Activated naive CD8-positive, alpha-beta T cell treated with anti-CD3 and anti-CD28 coated beads, Interleukin-2, amount 10 ng/mL, durations not matched to agents 7 days and 5 days (primary cell): ENCODE measurements around the gene EIF2S2. TPM values are rescaled to one million over a fixed set of nuclear protein-coding genes. Genes with fewer than 3 reads are reported as not detected.

Experiments used
- ATAC-seq: fragments of 150-1000 bp; cut with Tn5 transposase; one replicate; pipeline ENCODE4 v1.10.0; 2021; ENCODE audit warnings: low read depth, moderate library complexity
- POLR2A ChIA-PET: fragments of 350-600 bp; sonication (Branson Sonifier 250); formaldehyde crosslinking; loops from one replicate; lab custom pipeline; 2021; ENCODE audit warnings: antibody characterized with exemption; lab: Charles Lee
- DNase-seq: peaks from one replicate; pipeline ENCODE4 v3.0.0; 2021
- H3K27ac Mint-ChIP-seq: one replicate; pipeline ENCODE4 v1.8.0; 2022; ENCODE audit warnings: mild to moderate bottlenecking, mixed read lengths
- H3K27me3 Mint-ChIP-seq: one replicate; pipeline ENCODE4 v1.8.0; 2022; ENCODE audit warnings: mild to moderate bottlenecking, moderate library complexity, mixed read lengths
- H3K36me3 Mint-ChIP-seq: one replicate; pipeline ENCODE4 v1.8.0; 2021; ENCODE audit warnings: mild to moderate bottlenecking, mixed read lengths
- H3K4me1 Mint-ChIP-seq: one replicate; pipeline ENCODE4 v1.8.0; 2021; ENCODE audit warnings: mixed read lengths
- H3K4me3 Mint-ChIP-seq: one replicate; pipeline ENCODE4 v1.8.0; 2022; ENCODE audit warnings: mild to moderate bottlenecking, moderate library complexity, mixed read lengths
- H3K9me3 Mint-ChIP-seq: one replicate; pipeline ENCODE4 v1.8.0; 2021; ENCODE audit warnings: mixed read lengths
- total RNA-seq, 2 experiments: library from RNA; stranded (reverse); gene quantifications; one replicate each; pipeline ENCODE4 v1.2.3, GENCODE V29; 2021

Gene EIF2S2
- total RNA-seq, 2 experiments from 2014 or later: 82.4 to 85.0 TPM

DNA sequence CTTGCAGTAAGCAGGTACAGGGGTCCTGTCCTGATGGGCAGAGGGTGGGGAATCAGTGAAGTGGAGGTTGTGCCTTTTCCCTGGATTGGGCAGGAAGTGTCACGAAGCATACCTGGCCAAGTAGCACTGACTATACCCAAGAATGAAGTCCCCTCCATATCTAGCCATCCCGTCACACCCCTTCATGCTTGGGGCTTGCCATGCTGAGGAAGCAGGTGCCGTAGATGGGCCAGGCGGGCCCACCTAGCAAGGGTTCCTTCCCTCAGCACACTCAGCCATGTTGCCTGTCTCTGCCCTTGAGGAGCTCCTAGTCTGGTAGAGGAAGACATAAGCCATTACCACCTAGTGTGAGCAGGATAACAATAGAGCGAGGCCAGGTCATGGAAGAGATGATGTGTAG is 33.5 kb downstream of the EIF2S2 start:
- no peak for DNase-seq
- ATAC-seq: no peak
- H3K4me1 Mint-ChIP-seq: peaks cover 4% of the 10 kb centered on the region
- POLR2A ChIA-PET: interaction anchor here (1.0 kb wide), 1 partner anchor 34 kb away, joined by 3 read pairs; no protein-coding TSS in a partner anchor
- H3K4me3 Mint-ChIP-seq: no peak overlapping the region
- H3K27me3 Mint-ChIP-seq: no peaks in the 10 kb centered on the region
- H3K9me3 Mint-ChIP-seq: no peaks in the 10 kb centered on the region
- no peak overlapping the region for H3K27ac Mint-ChIP-seq
- H3K36me3 Mint-ChIP-seq: peaks cover 5% of the 10 kb centered on the region

DNA sequence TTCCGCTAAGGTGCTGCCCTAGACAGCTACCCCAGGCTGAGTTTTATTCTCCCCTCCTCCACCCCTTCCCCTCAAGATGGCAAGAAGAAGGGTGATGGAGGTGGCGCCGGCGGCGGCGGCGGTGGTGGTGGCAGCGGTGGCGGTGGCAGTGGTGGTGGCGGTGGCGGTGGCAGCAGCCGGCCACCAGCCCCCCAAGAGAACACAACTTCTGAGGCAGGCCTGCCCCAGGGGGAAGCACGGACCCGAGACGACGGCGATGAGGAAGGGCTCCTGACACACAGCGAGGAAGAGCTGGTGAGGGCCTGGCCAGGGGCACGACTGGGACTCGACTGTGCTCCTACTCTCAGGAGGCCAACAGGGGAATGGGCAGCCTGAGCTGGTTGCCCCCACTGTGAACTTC is 35.1 kb downstream of the EIF2S2 start:
- H3K27me3 Mint-ChIP-seq: no peaks in the 10 kb centered on the region
- no peak overlapping the region for H3K27ac Mint-ChIP-seq
- ATAC-seq (no peak), DNase-seq (no peak)
- peaks cover 4% of the 10 kb centered on the region for H3K4me1 Mint-ChIP-seq
- H3K9me3 Mint-ChIP-seq: no peaks in the 10 kb centered on the region
- H3K4me3 Mint-ChIP-seq: no peak overlapping the region
- POLR2A ChIA-PET: interaction anchor here (0.9 kb wide), 1 partner anchor 35 kb away, joined by 3 read pairs; the partner anchor contains the start of gene EIF2S2
- peaks cover 6% of the 10 kb centered on the region for H3K36me3 Mint-ChIP-seq

DNA sequence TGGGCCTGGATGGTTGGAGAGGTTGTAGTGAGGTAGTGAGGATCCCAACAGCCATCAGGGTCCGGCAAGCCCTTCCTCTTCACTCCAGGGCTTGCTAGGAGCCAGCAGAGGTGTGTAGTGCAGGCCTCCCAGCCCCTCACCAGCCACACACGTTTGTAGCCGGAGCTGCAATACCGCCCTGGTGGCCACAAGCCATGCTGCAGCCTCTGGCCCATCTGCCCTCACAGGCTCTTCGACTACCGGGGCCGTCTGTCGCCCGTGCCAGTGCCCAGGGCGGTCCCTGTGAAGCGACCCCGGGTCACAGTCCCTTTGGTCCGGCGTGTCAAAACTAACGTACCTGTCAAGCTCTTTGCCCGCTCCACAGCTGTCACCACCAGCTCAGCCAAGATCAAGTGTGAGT is 36.4 kb downstream of the EIF2S2 start:
- peaks cover 7% of the 10 kb centered on the region for H3K4me1 Mint-ChIP-seq
- H3K9me3 Mint-ChIP-seq: no peaks in the 10 kb centered on the region
- DNase-seq (no peak), ATAC-seq (no peak)
- no peaks in the 10 kb centered on the region for H3K27me3 Mint-ChIP-seq
- POLR2A ChIA-PET: no interaction called here
- H3K4me3 Mint-ChIP-seq: no peak overlapping the region
- H3K27ac Mint-ChIP-seq: no peak overlapping the region
- H3K36me3 Mint-ChIP-seq: peaks cover 8% of the 10 kb centered on the region

DNA sequence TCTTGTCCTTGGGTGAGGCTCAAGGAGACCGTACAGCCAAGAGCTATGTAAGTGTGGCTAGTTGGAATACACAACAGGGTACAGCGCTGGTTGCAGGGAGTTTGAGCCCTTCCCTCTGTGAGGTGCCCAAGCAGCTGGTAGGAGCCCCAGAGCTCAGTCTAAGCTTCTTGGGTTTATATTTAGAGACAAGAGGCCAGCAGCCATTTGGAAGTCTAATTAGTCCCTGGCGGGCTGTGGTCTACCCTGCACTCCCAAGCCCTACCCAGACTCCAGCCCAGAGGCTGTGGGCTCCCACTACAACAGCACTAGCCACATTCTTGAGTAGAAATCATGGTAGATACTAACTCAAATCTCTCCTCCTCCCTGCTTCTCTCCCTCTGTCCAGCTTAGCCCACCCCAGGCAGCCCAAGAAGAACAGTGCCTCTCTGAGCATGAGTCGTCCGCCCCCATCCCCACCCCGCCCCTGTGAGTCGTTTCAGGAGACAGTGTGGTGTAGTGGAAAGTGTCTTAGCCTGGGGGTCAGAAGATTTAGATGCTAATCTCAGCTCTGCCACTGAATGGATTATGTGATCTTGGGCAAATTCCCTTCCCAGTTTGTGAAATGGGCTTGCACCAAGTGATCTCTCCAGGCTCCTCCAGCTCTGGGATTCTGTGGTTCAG is 37.8 kb downstream of the EIF2S2 start:
- Mint-ChIP-seq H3K27me3 (no peaks in the 10 kb centered on the region), H3K4me3 (no peak overlapping the region), H3K27ac (no peak overlapping the region), H3K36me3 (peaks cover 6% of the 10 kb centered on the region), H3K4me1 (peaks cover 9% of the 10 kb centered on the region), H3K9me3 (no peaks in the 10 kb centered on the region)
- ATAC-seq: no peak
- POLR2A ChIA-PET: interaction anchor here (1.0 kb wide), 1 partner anchor 38 kb away, joined by 5 read pairs; the partner anchor contains the start of gene EIF2S2
- no peak for DNase-seq

DNA sequence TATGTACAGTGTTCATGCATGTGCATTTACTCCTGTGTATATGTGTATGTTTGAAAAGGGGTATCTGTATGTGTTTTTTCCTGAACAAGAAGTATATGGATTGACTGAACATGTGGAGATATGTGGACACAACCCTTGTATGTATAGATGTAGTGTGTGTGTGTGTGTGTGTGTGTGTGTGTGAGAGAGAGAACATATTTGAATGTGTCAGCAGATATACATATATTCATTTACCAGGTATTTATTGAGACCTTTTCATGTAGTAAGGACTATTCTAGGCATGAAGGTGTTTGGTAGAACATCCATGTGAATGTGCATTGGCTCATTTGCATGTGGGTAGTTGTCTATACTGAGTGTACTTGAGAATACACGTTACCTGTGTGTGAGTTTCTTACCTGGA is 39.3 kb downstream of the EIF2S2 start:
- no peak for DNase-seq
- POLR2A ChIA-PET: no interaction called here
- no peak overlapping the region for H3K4me3 Mint-ChIP-seq
- no peak overlapping the region for H3K27ac Mint-ChIP-seq
- peaks cover 4% of the 10 kb centered on the region for H3K36me3 Mint-ChIP-seq
- H3K9me3 Mint-ChIP-seq: no peaks in the 10 kb centered on the region
- no peak for ATAC-seq
- H3K4me1 Mint-ChIP-seq: peaks cover 17% of the 10 kb centered on the region
- H3K27me3 Mint-ChIP-seq: no peaks in the 10 kb centered on the region

DNA sequence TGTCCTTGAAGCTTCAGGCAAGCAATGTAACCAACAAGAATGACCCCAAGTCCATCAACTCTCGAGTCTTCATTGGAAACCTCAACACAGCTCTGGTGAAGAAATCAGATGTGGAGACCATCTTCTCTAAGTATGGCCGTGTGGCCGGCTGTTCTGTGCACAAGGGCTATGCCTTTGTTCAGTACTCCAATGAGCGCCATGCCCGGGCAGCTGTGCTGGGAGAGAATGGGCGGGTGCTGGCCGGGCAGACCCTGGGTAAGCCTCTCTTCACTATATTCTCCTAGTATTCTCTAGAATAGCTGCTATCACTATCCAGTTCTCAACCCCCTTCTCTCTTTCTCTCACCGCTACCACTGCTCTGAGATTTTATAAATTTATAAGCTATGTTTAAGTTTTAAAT is 40.0 kb downstream of the EIF2S2 start:
- H3K36me3 Mint-ChIP-seq: peaks cover 4% of the 10 kb centered on the region
- POLR2A ChIA-PET: no interaction called here

DNA sequence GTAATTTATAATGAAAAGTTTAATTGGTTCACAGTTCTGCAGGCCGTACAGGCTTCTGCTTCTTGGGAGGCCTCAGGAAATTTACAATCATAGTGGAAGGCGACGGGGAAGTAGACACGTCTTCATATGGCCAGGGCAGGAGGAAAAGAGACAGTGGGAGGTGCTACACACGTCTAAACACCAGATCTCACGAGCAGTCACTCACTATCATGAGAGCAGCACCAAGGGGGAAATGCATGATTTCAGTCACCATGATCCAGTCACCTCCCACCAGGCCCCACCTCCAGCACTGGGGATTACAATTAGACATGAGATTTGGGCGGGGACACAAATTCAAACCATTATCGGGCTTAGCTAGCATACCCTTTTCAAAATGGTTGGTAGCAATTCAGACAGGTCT is 41.2 kb downstream of the EIF2S2 start:
- DNase-seq (no peak), ATAC-seq (no peak)
- Mint-ChIP-seq H3K9me3 (no peaks in the 10 kb centered on the region), H3K4me1 (peaks cover 17% of the 10 kb centered on the region), H3K27ac (no peak overlapping the region), H3K36me3 (peaks cover 4% of the 10 kb centered on the region), H3K27me3 (no peaks in the 10 kb centered on the region), H3K4me3 (no peak overlapping the region)
- POLR2A ChIA-PET: no interaction called here

More for the DNA sequence above, 40.0 kb downstream of the EIF2S2 start:
- Mint-ChIP-seq H3K27ac (no peak overlapping the region), H3K4me3 (no peak overlapping the region), H3K9me3 (no peaks in the 10 kb centered on the region), H3K27me3 (no peaks in the 10 kb centered on the region), H3K4me1 (peaks cover 17% of the 10 kb centered on the region)
- DNase-seq: no peak
- no peak for ATAC-seq

DNA sequence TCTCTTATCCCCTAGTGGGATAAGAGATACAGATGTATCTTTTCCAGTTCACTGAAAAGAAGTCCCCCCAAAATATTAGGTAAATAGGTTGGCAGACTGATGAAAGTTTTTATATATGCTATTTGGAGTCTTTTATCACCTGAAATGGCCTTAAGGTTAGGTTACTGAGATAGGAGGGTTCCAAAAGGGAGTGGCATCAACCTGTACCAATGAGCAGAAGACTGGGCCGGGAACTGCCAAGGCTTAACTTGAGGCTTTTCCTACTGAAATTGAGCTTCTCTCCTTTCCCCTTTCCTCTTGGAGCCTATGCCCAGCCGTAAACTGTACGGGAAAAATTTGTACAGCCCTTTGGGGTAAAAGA is 42.0 kb downstream of the EIF2S2 start:
- POLR2A ChIA-PET: no interaction called here
- H3K9me3 Mint-ChIP-seq: no peaks in the 10 kb centered on the region
- H3K36me3 Mint-ChIP-seq: peaks cover 5% of the 10 kb centered on the region
- peaks cover 21% of the 10 kb centered on the region for H3K4me1 Mint-ChIP-seq
- H3K27ac Mint-ChIP-seq: no peak overlapping the region
- H3K27me3 Mint-ChIP-seq: no peaks in the 10 kb centered on the region
- DNase-seq: no peak
- H3K4me3 Mint-ChIP-seq: no peak overlapping the region
- no peak for ATAC-seq

DNA sequence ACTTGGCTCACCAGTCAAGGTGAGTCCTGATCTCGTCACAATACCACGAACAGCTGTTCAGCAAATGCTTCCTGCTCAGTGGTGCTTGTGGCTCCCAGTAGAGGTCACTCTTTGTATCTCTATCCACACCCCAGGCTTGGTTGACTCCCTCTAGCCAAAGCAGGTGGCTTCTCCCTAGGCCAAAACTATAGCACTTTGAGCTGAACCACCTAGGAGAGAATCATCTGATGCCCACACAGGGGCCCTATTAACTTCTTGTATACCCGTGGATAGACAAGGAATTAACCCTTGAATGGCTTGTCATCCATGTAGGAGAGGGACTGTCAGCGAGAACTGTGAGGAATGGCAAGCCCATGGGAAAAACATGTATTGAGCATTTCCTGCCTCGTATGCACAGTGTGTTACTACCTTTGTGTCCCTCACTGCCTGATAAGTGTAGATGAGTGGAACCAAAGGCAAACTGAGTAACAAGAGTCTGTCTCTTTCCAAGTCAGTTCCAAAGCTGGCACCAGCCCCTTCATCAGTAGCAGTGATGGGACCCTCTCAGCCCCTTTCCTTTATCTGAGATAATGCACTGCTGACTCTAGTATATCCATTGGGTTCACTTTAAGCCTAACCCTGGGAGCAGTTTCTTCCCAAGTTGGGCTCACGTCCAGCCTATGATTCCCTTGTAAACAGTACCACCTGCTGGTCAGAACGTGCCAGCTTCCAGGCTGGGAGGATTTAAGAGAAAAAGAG is 42.5 kb downstream of the EIF2S2 start:
- peak; percentile 86 for ATAC-seq
- Mint-ChIP-seq H3K27ac (peak overlapping the region; percentile 28), H3K9me3 (no peaks in the 10 kb centered on the region), H3K27me3 (no peaks in the 10 kb centered on the region), H3K36me3 (peaks cover 9% of the 10 kb centered on the region), H3K4me1 (peaks cover 21% of the 10 kb centered on the region), H3K4me3 (no peak overlapping the region)
- POLR2A ChIA-PET: no interaction called here
- no peak for DNase-seq

DNA sequence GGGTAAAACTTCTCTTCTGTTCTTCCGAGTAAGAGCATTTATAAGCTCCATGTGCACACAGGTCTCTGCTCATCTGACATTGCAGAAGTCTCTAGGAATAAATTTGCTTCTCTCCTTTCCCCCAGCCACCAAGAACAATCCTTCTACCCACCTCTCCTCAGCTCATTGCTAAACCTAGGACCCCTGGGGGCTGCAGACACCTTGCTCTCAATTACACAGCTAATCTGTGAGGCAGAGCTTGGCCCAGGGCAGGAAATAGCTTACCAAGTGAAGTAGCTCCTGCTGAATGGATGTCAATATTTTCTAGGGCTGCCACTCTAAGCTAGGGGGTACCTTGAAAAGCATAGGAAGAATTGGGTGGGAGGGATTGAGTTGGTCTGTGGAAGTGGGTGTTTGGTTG is 44.0 kb downstream of the EIF2S2 start:
- Mint-ChIP-seq H3K27ac (peak overlapping the region; percentile 66), H3K9me3 (no peaks in the 10 kb centered on the region), H3K4me3 (no peak overlapping the region), H3K36me3 (peaks cover 9% of the 10 kb centered on the region), H3K4me1 (peaks cover 19% of the 10 kb centered on the region), H3K27me3 (no peaks in the 10 kb centered on the region)
- POLR2A ChIA-PET: no interaction called here
- no peak for DNase-seq
- no peak for ATAC-seq

DNA sequence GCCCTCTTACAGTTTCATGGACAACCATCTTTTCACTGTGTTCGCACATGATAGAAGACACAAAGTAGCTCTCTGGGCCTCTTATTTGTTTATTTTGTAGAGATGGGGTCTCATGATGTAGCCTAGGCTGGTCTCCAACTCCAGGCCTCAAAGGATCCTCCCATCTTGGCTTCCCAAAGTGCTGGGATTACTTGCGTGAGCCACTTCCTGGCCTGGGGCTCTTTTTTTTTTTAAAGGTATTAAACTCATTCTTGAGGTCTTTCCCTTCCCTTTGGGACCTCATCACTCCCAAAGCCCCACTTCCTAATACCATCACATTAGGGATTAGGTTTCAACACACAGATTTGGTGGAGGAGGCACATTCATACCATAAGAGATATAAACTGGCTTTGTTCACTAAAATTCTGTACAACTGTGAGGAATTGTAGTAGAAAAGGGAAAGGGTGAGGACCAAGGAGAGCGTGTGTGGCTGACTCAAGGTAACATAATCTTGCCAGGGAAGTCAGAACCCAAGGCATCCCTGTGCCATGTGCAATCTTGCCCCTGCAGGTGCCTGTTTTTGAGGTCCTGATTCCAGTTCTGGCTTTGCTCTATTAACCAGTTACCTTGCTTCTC is 45.5 kb downstream of the EIF2S2 start:
- no peak for ATAC-seq
- H3K9me3 Mint-ChIP-seq: no peaks in the 10 kb centered on the region
- H3K27me3 Mint-ChIP-seq: no peaks in the 10 kb centered on the region
- no peak overlapping the region for H3K4me3 Mint-ChIP-seq
- H3K27ac Mint-ChIP-seq: no peak overlapping the region
- POLR2A ChIA-PET: no interaction called here
- peaks cover 24% of the 10 kb centered on the region for H3K4me1 Mint-ChIP-seq
- peaks cover 7% of the 10 kb centered on the region for H3K36me3 Mint-ChIP-seq
- DNase-seq: no peak

DNA sequence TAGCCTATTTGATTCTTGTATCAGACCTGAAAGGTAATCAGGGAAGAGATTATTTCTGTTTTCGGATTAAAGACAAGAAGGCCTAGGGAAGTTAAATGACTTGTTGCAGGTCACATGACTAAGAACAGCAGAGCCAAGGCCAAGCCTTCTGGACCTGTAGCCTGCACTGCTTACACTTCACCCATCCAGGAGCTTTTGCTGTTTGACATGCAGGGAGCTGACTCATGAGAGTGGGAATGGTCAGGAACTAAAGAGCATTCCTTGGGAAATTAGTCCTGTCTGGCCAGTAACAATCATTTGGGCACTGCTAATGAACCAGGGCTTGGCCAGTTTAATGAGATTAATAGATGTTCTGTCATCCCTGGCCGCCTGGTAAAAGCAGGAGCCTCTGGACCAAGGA is 46.8 kb downstream of the EIF2S2 start:
- Mint-ChIP-seq H3K4me1 (peaks cover 24% of the 10 kb centered on the region), H3K9me3 (no peaks in the 10 kb centered on the region), H3K27ac (peak overlapping the region; percentile 64), H3K4me3 (no peak overlapping the region), H3K27me3 (no peaks in the 10 kb centered on the region), H3K36me3 (peaks cover 6% of the 10 kb centered on the region)
- ATAC-seq (no peak), DNase-seq (no peak)
- POLR2A ChIA-PET: interaction anchor here (0.8 kb wide), 1 partner anchor 47 kb away, joined by 3 read pairs; the partner anchor contains the start of gene EIF2S2

DNA sequence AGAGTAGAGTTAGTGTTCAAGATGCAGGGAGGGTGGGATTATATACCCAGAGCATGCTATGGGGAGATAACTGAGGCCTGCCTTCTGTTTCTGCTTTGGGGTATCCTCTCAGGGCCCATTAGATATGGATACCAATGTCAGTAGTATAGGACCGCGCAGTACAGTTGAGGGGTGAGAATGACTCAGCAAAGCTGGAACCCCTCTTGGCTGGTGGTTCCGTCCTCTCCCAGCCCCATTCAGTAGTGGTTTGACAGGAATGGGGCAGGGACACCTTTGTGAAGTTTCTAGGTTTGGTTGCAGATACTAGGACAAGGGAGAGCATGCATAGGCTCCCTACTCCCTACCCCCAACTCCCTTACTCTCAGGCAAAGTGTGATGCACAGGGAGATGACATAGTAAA is 47.8 kb downstream of the EIF2S2 start:
- peaks cover 6% of the 10 kb centered on the region for H3K36me3 Mint-ChIP-seq
- no peak overlapping the region for H3K27ac Mint-ChIP-seq
- POLR2A ChIA-PET: no interaction called here
- DNase-seq (no peak), ATAC-seq (no peak)
- H3K4me1 Mint-ChIP-seq: peaks cover 23% of the 10 kb centered on the region
- H3K27me3 Mint-ChIP-seq: no peaks in the 10 kb centered on the region
- H3K4me3 Mint-ChIP-seq: no peak overlapping the region
- H3K9me3 Mint-ChIP-seq: no peaks in the 10 kb centered on the region
